HepG2 (cell line): ENCODE data around the gene NGEF. TPM values are rescaled to one million over a fixed set of nuclear protein-coding genes. Genes with fewer than 3 reads are reported as not detected.

ENCODE experiments used
- CHCHD3 ChIP-seq: sonication (generic); formaldehyde crosslinking; IDR thresholded peaks from 2 replicates; pipeline ENCODE4 v1.8.0; 2022; ENCODE audit warnings: mild to moderate bottlenecking, missing genetic modification reagents, moderate library complexity
- GLMP ChIP-seq: sonication (generic); formaldehyde crosslinking; IDR thresholded peaks from 2 replicates; pipeline ENCODE4 v1.9.0; 2021; ENCODE audit warnings: missing genetic modification reagents, mild to moderate bottlenecking, borderline replicate concordance
- KDM3A ChIP-seq: IDR thresholded peaks from 2 replicates; pipeline ENCODE4 v1.6.1; 2018; ENCODE audit warnings: low read depth, missing compliant biosample characterization
- MTERF4 ChIP-seq: sonication (generic); formaldehyde crosslinking; IDR thresholded peaks from 2 replicates; pipeline ENCODE4 v1.8.0; 2023; ENCODE audit warnings: mild to moderate bottlenecking, missing genetic modification reagents
- NFKB2 ChIP-seq: sonication (generic); formaldehyde crosslinking; IDR thresholded peaks from 2 replicates; pipeline ENCODE4 v1.4.0; 2020; ENCODE audit warnings: missing genetic modification reagents, borderline replicate concordance
- SRY ChIP-seq: sonication (generic); formaldehyde crosslinking; IDR thresholded peaks from 2 replicates; pipeline ENCODE4 v1.8.0; 2022; ENCODE audit warnings: mild to moderate bottlenecking, missing genetic modification reagents
- THAP11 ChIP-seq: IDR thresholded peaks from 2 replicates; pipeline ENCODE4 v1.6.1; 2016; ENCODE audit warnings: missing biosample characterization, missing genetic modification reagents
- XRCC5 ChIP-seq: fragments of 200-400 bp; formaldehyde crosslinking; optimal IDR thresholded peaks from 2 replicates; pipeline ENCODE3; 2017; ENCODE audit warnings: mild to moderate bottlenecking, low read length
- YY1 ChIP-seq: IDR thresholded peaks from 2 replicates; pipeline ENCODE4 v1.6.1; 2011; ENCODE audit warnings: low read length, low read depth, moderate library complexity, mild to moderate bottlenecking; ENCODE audit not compliant: insufficient read depth, insufficient replicate concordance
- polyA plus RNA-seq, 8 experiments: library from polyadenylated mRNA; depleted of rRNA in 3 of 8; stranded (reverse) in 7 of 8; unstranded in 1 of 8; fragments of >200 nt; fragmentation: Illumina TruSeq in 4 of 8; extraction: Trizol in 4 of 8; gene quantifications; 2 replicates each; pipeline versions ENCODE4 v1.2.1 to v1.2.3, GENCODE V29; 2011 to 2016; ENCODE audit warnings: low read depth in 4 of 8, missing spikeins in 1 of 8, mixed read lengths in 1 of 8; ENCODE audit not compliant: insufficient read depth in 1 of 8
- total RNA-seq, 5 experiments: library from RNA; depleted of rRNA; stranded (reverse); fragments of >200 nt; fragmentation: Illumina TruSeq; extraction: Trizol; gene quantifications; 2 replicates each; pipeline ENCODE4 v1.2.3, GENCODE V29; 2016; ENCODE audit warnings: low read depth in 1 of 5
- TF ChIP-seq, protein P1 (sequence below): sonication (generic); formaldehyde crosslinking; IDR thresholded peaks from 2 replicates; pipeline ENCODE4 v1.5.0; 2020; ENCODE audit warnings: mild to moderate bottlenecking, missing genetic modification reagents
- TF ChIP-seq, protein P2 (sequence below): sonication (generic); IDR thresholded peaks from 2 replicates; pipeline ENCODE4 v1.6.1; 2016; ENCODE audit warnings: low read depth, borderline replicate concordance

NGEF gene
- total and polyA plus RNA-seq, 2 of the 13 experiments (the other 11 are each of a cell fraction or from before 2014, with no cell fraction given) = 14.4 to 36.9 TPM

GRCh38 chr2:232879618-232880494 is 133.2 kb downstream of the NGEF start (continued):
- TF ChIP-seq, protein P1, sequence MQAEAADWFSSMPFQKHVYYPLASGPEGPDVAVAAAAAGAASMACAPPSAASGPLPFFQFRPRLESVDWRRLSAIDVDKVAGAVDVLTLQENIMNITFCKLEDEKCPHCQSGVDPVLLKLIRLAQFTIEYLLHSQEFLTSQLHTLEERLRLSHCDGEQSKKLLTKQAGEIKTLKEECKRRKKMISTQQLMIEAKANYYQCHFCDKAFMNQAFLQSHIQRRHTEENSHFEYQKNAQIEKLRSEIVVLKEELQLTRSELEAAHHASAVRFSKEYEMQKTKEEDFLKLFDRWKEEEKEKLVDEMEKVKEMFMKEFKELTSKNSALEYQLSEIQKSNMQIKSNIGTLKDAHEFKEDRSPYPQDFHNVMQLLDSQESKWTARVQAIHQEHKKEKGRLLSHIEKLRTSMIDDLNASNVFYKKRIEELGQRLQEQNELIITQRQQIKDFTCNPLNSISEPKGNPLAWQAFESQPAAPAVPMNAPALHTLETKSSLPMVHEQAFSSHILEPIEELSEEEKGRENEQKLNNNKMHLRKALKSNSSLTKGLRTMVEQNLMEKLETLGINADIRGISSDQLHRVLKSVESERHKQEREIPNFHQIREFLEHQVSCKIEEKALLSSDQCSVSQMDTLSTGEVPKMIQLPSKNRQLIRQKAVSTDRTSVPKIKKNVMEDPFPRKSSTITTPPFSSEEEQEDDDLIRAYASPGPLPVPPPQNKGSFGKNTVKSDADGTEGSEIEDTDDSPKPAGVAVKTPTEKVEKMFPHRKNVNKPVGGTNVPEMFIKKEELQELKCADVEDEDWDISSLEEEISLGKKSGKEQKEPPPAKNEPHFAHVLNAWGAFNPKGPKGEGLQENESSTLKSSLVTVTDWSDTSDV = no peak
- TF ChIP-seq GLMP (CRISPR knock-in tag) (no peak), THAP11 (no peak), CHCHD3 (CRISPR knock-in tag) (no peak), NFKB2 (CRISPR knock-in tag) (no peak), YY1 (no peak), SRY (no peak), XRCC5 (no peak), MTERF4 (no peak), KDM3A (CRISPR knock-in tag) (no peak)
- TF ChIP-seq, protein P2, sequence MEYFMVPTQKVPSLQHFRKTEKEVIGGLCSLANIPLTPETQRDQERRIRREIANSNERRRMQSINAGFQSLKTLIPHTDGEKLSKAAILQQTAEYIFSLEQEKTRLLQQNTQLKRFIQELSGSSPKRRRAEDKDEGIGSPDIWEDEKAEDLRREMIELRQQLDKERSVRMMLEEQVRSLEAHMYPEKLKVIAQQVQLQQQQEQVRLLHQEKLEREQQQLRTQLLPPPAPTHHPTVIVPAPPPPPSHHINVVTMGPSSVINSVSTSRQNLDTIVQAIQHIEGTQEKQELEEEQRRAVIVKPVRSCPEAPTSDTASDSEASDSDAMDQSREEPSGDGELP = no peak
